ENCODE data around the gene ACVR2B. TPM values are rescaled to one million over a fixed set of nuclear protein-coding genes. Genes with fewer than 3 reads are reported as not detected.

Gene ACVR2B
- polyA plus RNA-seq, 1 donor from 2014 or later, result 33.3 TPM

GRCh38 chr3:38446812-38447211 is 6.9 kb upstream of the ACVR2B start:
- no peak overlapping the region for H3K4me3 ChIP-seq (ENCODE audit: low read length)
- no peak overlapping the region for H3K9ac ChIP-seq (ENCODE audit: low read length)
- no peaks in the 10 kb centered on the region for H3K9me2 ChIP-seq (ENCODE audit: insufficient read depth, low read length)
- no peaks in the 10 kb centered on the region for H3F3A ChIP-seq (ENCODE audit: insufficient read depth, low read length, poor library complexity, severe bottlenecking)
- H4K20me1 ChIP-seq (ENCODE audit: insufficient read depth), result no peaks in the 10 kb centered on the region
- H2AFZ ChIP-seq (ENCODE audit: low read depth, low read length), result no peak overlapping the region
- no peak overlapping the region for H3K27ac ChIP-seq (ENCODE audit: low read length)
- no peaks in the 10 kb centered on the region for H3K79me2 ChIP-seq (replicated peaks; ENCODE audit: insufficient read depth, low read length)
- H3K9me3 ChIP-seq (ENCODE audit: low read length), result no peaks in the 10 kb centered on the region
- H3K4me2 ChIP-seq (ENCODE audit: low read length), result no peak overlapping the region
- TF ChIP-seq EP300 (conservative IDR thresholded peaks at IDR 0.05; ENCODE audit: poor library complexity, severe bottlenecking), result no peak
- no peak for TF ChIP-seq REST (IDR thresholded peaks at IDR 0.05; ENCODE audit: borderline replicate concordance)
- TF ChIP-seq TAF1 (IDR thresholded peaks at IDR 0.05; ENCODE audit: low read depth), result no peak
- TF ChIP-seq SMC3 (conservative IDR thresholded peaks at IDR 0.05; ENCODE audit: poor library complexity), result no peak
- no peak for TF ChIP-seq EZH2 (IDR thresholded peaks at IDR 0.05; ENCODE audit: borderline replicate concordance, insufficient read depth, low read length, poor library complexity, severe bottlenecking)
- TF ChIP-seq MXI1 (conservative IDR thresholded peaks at IDR 0.05; ENCODE audit: poor library complexity, severe bottlenecking), result no peak
- TF ChIP-seq CTCF (IDR thresholded peaks at IDR 0.05; ENCODE audit: poor library complexity, severe bottlenecking), result no peak
- TF ChIP-seq RAD21 (conservative IDR thresholded peaks at IDR 0.05), result no peak
- TF ChIP-seq POLR2AphosphoS5 (IDR thresholded peaks at IDR 0.05), result no peak
- H3K36me3 ChIP-seq (ENCODE audit: insufficient read depth, low read length), result no peaks in the 10 kb centered on the region
- H3K27me3 ChIP-seq (ENCODE audit: insufficient read depth, low read depth, low read length), result no peaks in the 10 kb centered on the region

- Histone ChIP-seq H3K36me3 (ENCODE audit: insufficient read depth, low read length) (no peaks in the 10 kb centered on the region), H3K4me3 (ENCODE audit: low read length) (no peak overlapping the region), H3F3A (ENCODE audit: insufficient read depth, low read length, poor library complexity, severe bottlenecking) (no peaks in the 10 kb centered on the region), H3K4me2 (ENCODE audit: low read length) (no peak overlapping the region), H3K9me3 (ENCODE audit: low read length) (no peaks in the 10 kb centered on the region), H3K9me2 (ENCODE audit: insufficient read depth, low read length) (no peaks in the 10 kb centered on the region), H3K27ac (ENCODE audit: low read length) (no peak overlapping the region), H3K9ac (ENCODE audit: low read length) (no peak overlapping the region), H2AFZ (ENCODE audit: low read depth, low read length) (no peak overlapping the region), H3K79me2 (replicated peaks; ENCODE audit: insufficient read depth, low read length) (peaks cover 10% of the 10 kb centered on the region), H3K27me3 (ENCODE audit: insufficient read depth, low read depth, low read length) (no peaks in the 10 kb centered on the region), H4K20me1 (ENCODE audit: insufficient read depth) (peaks cover 3% of the 10 kb centered on the region)
- TF ChIP-seq SMC3 (conservative IDR thresholded peaks at IDR 0.05; ENCODE audit: poor library complexity) (no peak), RAD21 (conservative IDR thresholded peaks at IDR 0.05) (no peak), REST (IDR thresholded peaks at IDR 0.05; ENCODE audit: borderline replicate concordance) (no peak), EP300 (conservative IDR thresholded peaks at IDR 0.05; ENCODE audit: poor library complexity, severe bottlenecking) (no peak), MXI1 (conservative IDR thresholded peaks at IDR 0.05; ENCODE audit: poor library complexity, severe bottlenecking) (no peak), POLR2AphosphoS5 (IDR thresholded peaks at IDR 0.05) (no peak), CTCF (IDR thresholded peaks at IDR 0.05; ENCODE audit: poor library complexity, severe bottlenecking) (no peak), EZH2 (IDR thresholded peaks at IDR 0.05; ENCODE audit: borderline replicate concordance, insufficient read depth, low read length, poor library complexity, severe bottlenecking) (no peak), TAF1 (IDR thresholded peaks at IDR 0.05; ENCODE audit: low read depth) (no peak)
These were observed 2.8 kb upstream of the ACVR2B start for GRCh38 chr3:38450853-38451252.
